COLO668 (cell line): Measurements from ENCODE around the gene PCLAF.
"Not testable (repeated sequence)": the region's sequence is repeated elsewhere in the genome, so short reads cannot be mapped to it uniquely, and the experiment has no call there.

Experiments
- DNase-seq: peaks from one replicate; lab custom pipeline; 2025; ENCODE audit not compliant: unreplicated experiment; lab: John Stamatoyannopoulos, UW

PCLAF gene

DNA sequence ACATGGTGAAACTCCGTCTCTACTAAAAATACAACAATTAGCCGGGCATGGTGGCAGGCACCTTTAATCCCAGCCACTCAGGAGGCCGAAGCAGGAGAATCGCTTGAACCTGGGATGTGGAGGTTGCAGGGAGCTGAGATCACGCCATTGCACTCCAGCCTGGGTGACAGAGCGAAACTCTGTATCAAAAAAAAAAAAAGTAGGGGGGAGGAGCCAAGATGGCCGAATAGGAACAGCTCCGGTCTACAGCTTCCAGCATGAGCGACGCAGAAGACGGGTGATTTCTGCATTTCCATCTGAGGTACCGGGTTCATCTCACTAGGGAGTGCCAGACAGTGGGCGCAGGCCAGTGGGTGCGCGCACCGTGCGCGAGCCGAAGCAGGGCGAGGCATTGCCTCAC, 54.8 kb downstream of the PCLAF start:
- not testable (repeated sequence) for DNase-seq

DNA sequence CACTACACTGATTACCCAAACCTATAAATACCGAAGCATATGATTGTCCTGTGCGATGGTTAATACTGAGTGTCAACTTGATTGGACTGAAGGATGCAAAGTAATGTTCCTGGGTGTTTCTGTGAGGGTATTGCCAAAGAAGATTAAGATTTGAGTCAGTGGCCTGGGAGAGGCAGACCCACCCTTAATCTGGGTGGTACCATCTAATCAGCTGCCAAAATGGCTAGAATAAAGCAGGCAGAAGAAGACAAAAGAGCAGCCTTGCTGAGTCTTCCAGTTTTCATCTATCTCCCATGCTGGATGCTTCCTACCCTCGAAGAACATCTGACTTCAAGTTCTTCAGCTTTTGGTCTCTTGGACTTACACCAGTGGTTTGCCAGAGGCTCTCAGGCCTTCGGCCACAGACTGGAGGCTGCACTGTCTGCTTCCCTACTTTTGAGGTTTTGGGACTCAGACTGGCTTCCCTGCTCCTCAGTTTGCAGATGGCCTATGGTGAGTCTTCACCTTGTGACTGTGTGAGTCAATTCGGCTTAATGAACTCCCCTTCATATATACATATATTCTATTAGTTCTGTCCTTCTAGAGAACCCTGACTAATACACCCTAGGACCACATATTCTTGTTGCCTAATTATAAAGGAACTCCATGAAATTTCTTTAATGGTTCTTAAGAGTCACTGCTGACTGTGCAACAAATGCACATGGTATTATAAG, 56.9 kb downstream of the PCLAF start:
- no peak for DNase-seq

DNA sequence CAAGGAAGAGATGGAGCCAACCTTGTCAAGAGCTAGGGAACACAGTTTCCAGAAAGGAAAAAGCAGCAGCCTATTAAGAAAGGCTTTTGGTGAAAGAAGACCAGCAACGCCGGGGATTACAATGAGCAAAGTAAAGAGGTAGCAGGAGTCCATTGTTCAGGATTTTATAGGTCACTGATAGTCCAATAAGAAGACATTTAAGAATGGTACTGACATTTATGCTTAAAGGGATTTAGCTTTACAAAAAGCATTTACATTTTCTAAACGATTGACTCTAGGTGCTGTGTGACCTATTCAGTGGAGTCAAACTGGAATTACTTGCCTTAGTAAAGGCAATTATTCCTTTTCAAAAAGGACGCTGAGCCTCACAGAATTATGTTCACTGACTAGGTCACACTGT, 66.0 kb downstream of the PCLAF start:
- no peak for DNase-seq

DNA sequence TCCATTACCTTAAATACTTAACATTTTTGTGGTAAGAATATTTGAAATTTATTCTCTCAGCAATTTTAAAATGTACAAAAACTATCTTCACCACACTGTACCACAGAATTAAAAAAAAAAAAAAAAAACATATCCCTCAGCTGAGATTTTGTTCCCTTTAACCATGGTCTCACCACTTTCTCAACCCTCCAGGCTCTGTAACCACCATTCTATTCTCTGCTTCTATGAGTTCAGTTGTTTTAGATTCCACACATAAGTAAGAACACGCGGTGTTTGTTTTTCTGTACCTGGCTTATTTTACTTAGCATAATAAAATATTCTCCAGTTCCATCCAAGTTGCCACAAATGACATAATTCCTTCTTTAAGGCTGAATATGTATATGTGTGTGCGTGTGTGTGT, 66.8 kb downstream of the PCLAF start:
- no peak for DNase-seq
